Uterus (tissue), 2 donors: ENCODE results near the gene CNOT3.

Experiments
- POLR2A ChIP-seq, 2 donors: fragments of 450-650 bp; IDR thresholded peaks; one replicate each; pipeline ENCODE4 v1.6.1; 2016; ENCODE audit warnings: antibody characterized with exemption in 2 of 2, mild to moderate bottlenecking in 1 of 2, moderate library complexity in 1 of 2
- TF ChIP-seq, protein P1 (sequence below), 4 experiments: fragments of 200-600 bp in 2 of 4; fragments of 450-650 bp in 2 of 4; sonication (generic) in 2 of 4; IDR thresholded peaks; one replicate each; pipeline ENCODE4 v1.5.1; 2016 to 2019; ENCODE audit warnings: antibody characterized with exemption in 4 of 4, mild to moderate bottlenecking in 2 of 4, moderate library complexity in 1 of 4

DNA sequence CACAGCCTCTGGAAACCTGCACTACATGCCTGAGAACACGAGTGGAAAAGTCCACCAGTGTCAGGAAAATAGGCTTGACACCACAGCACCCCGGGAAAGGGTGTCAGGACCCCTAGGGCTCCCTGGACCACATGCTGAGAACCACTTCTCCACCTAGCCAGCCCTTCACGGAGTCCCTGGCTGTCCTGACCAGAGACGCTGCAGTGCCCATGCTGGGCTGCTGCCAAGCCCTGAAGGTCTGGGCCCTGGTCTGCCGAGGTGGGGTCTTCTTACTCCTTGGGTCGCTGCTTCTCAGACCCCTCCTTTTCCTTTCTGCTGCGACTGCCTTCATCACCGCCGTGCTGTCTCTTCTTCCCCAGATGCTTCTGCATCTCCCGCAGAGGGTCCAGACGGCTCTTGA, 18.9 kb downstream of the CNOT3 start:
- TF ChIP-seq, protein P1, sequence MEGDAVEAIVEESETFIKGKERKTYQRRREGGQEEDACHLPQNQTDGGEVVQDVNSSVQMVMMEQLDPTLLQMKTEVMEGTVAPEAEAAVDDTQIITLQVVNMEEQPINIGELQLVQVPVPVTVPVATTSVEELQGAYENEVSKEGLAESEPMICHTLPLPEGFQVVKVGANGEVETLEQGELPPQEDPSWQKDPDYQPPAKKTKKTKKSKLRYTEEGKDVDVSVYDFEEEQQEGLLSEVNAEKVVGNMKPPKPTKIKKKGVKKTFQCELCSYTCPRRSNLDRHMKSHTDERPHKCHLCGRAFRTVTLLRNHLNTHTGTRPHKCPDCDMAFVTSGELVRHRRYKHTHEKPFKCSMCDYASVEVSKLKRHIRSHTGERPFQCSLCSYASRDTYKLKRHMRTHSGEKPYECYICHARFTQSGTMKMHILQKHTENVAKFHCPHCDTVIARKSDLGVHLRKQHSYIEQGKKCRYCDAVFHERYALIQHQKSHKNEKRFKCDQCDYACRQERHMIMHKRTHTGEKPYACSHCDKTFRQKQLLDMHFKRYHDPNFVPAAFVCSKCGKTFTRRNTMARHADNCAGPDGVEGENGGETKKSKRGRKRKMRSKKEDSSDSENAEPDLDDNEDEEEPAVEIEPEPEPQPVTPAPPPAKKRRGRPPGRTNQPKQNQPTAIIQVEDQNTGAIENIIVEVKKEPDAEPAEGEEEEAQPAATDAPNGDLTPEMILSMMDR (IDR thresholded peaks at IDR 0.05), result no peak
- TF ChIP-seq POLR2A (IDR thresholded peaks at IDR 0.05), result no peak
